Esophagus squamous epithelium (tissue), 4 donors: ENCODE results near the gene LRP8.

Source experiments
- POLR2A ChIP-seq, 4 donors: fragments of 450-650 bp; IDR thresholded peaks; one replicate each; pipeline ENCODE4 v1.6.1; 2017; ENCODE audit warnings: antibody characterized with exemption in 4 of 4, mild to moderate bottlenecking in 4 of 4, moderate library complexity in 3 of 4
- TF ChIP-seq, protein P1 (sequence below), 6 experiments: fragments of 450-650 bp in 4 of 6; fragments of 200-600 bp in 2 of 6; sonication (generic) in 2 of 6; IDR thresholded peaks; one replicate each; pipeline ENCODE4 v1.5.1; 2016 to 2019; ENCODE audit warnings: antibody characterized with exemption in 6 of 6, mild to moderate bottlenecking in 4 of 6, moderate library complexity in 4 of 6

DNA sequence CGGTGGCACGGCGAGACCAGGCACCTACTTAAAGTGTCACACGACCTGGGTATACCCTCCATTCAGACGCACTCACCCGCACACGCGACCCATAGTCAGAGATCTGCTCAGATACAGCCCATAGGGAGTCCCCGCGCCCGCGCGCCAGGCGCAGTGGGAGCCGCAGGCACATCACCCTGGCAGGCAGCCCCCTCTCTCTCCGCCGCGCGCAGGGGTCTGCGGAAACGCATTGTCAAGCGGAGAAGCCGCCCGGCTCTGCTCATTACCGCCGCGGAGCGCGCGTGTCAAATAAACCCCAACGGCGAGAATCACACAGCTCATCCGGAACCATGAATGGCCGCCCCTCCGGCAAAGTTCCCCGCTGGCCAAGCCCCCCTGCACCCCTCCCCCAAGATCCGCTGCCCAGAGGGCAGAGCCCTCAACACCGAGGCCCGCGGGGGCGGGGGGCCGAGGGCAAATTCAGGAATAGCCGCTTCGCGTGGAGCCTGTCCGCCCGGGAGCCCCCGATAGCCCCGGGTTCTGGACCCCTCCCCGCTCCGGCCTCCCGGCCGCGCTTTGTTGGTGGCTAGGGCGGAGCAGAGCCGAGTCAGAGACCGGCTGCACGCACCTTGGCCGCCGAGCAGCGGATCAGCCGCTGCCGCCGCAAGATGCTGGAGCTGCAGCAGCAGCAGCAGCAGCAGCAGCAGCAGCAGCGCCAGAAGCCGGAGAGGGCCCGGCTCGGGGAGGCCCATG is 522 bp downstream of the LRP8 start:
- TF ChIP-seq, protein P1, sequence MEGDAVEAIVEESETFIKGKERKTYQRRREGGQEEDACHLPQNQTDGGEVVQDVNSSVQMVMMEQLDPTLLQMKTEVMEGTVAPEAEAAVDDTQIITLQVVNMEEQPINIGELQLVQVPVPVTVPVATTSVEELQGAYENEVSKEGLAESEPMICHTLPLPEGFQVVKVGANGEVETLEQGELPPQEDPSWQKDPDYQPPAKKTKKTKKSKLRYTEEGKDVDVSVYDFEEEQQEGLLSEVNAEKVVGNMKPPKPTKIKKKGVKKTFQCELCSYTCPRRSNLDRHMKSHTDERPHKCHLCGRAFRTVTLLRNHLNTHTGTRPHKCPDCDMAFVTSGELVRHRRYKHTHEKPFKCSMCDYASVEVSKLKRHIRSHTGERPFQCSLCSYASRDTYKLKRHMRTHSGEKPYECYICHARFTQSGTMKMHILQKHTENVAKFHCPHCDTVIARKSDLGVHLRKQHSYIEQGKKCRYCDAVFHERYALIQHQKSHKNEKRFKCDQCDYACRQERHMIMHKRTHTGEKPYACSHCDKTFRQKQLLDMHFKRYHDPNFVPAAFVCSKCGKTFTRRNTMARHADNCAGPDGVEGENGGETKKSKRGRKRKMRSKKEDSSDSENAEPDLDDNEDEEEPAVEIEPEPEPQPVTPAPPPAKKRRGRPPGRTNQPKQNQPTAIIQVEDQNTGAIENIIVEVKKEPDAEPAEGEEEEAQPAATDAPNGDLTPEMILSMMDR (IDR thresholded peaks at IDR 0.05), result no peak
- TF ChIP-seq POLR2A (IDR thresholded peaks at IDR 0.05), result no peak
